Neural cell (in vitro differentiated cells): ENCODE results near the gene PTH. TPM values are rescaled to one million over a fixed set of nuclear protein-coding genes. Genes with fewer than 3 reads are reported as not detected.
A peak's percentile ranks its signal among the peaks of the same experiment; 100 is the strongest.

Source experiments
- H2AFZ ChIP-seq: fragments of 200-600, 300-800 bp; sonication (generic), shearing (Covaris generic); 2 replicates; pipeline ENCODE4 v1.6.0; 2014; ENCODE audit warnings: low read depth, mild to moderate bottlenecking, antibody characterized with exemption, low read length, moderate library complexity
- H3F3A ChIP-seq: fragments of 200-600 bp; shearing (Covaris generic); 2 replicates; pipeline ENCODE4 v1.6.1; 2016; ENCODE audit warnings: mild to moderate bottlenecking, moderate library complexity, mixed read lengths, antibody characterized with exemption, low read length; ENCODE audit not compliant: insufficient read depth, poor library complexity, severe bottlenecking
- H3K27ac ChIP-seq: fragments of 200-600, 300-800 bp; sonication (generic), shearing (Covaris generic); 2 replicates; pipeline ENCODE4 v1.5.1; 2014; ENCODE audit warnings: mild to moderate bottlenecking, low read length, moderate library complexity
- H3K27me3 ChIP-seq: fragments of 300-800, 200-600 bp; sonication (generic), shearing (Covaris generic); 2 replicates; pipeline ENCODE4 v1.6.0; 2014; ENCODE audit warnings: mild to moderate bottlenecking, low read depth, low read length, moderate library complexity; ENCODE audit not compliant: insufficient read depth
- H3K36me3 ChIP-seq: fragments of 300-800, 200-600 bp; sonication (generic), shearing (Covaris generic); 2 replicates; pipeline ENCODE4 v1.5.1; 2014; ENCODE audit warnings: mild to moderate bottlenecking, antibody characterized with exemption, low read length, moderate library complexity; ENCODE audit not compliant: insufficient read depth
- H3K4me2 ChIP-seq: fragments of 300-800, 200-600 bp; sonication (generic), shearing (Covaris generic); 2 replicates; pipeline ENCODE4 v1.6.0; 2014; ENCODE audit warnings: mild to moderate bottlenecking, low read length
- H3K4me3 ChIP-seq: fragments of 300-800, 200-600 bp; sonication (generic), shearing (Covaris generic); 2 replicates; pipeline ENCODE4 v1.5.1; 2014; ENCODE audit warnings: mild to moderate bottlenecking, low read length, moderate library complexity
- H3K79me2 ChIP-seq: fragments of 200-600 bp; shearing (Covaris generic); replicated peaks from 2 replicates; pipeline ENCODE4 v1.6.0; 2014; ENCODE audit warnings: mild to moderate bottlenecking, low read length, moderate library complexity; ENCODE audit not compliant: insufficient read depth
- H3K9ac ChIP-seq: fragments of 300-800, 200-600 bp; sonication (generic), shearing (Covaris generic); 2 replicates; pipeline ENCODE4 v1.6.1; 2016; ENCODE audit warnings: mild to moderate bottlenecking, low read length, mixed read lengths
- H3K9me2 ChIP-seq: fragments of 200-600 bp; shearing (Covaris generic); 2 replicates; pipeline ENCODE4 v1.6.1; 2016; ENCODE audit warnings: mild to moderate bottlenecking, low read length, mixed read lengths; ENCODE audit not compliant: insufficient read depth
- H3K9me3 ChIP-seq: fragments of 200-600, 300-800 bp; sonication (generic), shearing (Covaris generic); 2 replicates; pipeline ENCODE4 v1.6.1; 2016; ENCODE audit warnings: mild to moderate bottlenecking, mixed run types, low read length, moderate library complexity, mixed read lengths
- H4K20me1 ChIP-seq: fragments of 200-600 bp; shearing (Covaris generic); 2 replicates; pipeline ENCODE4 v1.6.1; 2016; ENCODE audit warnings: mild to moderate bottlenecking, mixed run types; ENCODE audit not compliant: insufficient read depth
- EP300 ChIP-seq: fragments of 450-650 bp; conservative IDR thresholded peaks from 2 replicates; pipeline ENCODE4 v1.6.1; 2014; ENCODE audit warnings: antibody characterized with exemption, mild to moderate bottlenecking, moderate library complexity; ENCODE audit not compliant: poor library complexity, severe bottlenecking
- EZH2 ChIP-seq: fragments of 200-600, 300-800 bp; shearing (Covaris generic), sonication (generic); IDR thresholded peaks from 2 replicates; pipeline ENCODE4 v1.6.1; 2014; ENCODE audit warnings: antibody characterized with exemption, low read length, borderline replicate concordance, mild to moderate bottlenecking; ENCODE audit not compliant: insufficient read depth, poor library complexity, severe bottlenecking
- MXI1 ChIP-seq: fragments of 450-650 bp; conservative IDR thresholded peaks from 2 replicates; pipeline ENCODE4 v1.6.1; 2014; ENCODE audit warnings: antibody characterized with exemption, mild to moderate bottlenecking; ENCODE audit not compliant: poor library complexity, severe bottlenecking
- POLR2AphosphoS5 ChIP-seq: IDR thresholded peaks from 2 replicates; pipeline ENCODE4 v1.6.1; 2012
- RAD21 ChIP-seq: fragments of 450-650 bp; conservative IDR thresholded peaks from 2 replicates; pipeline ENCODE4 v1.6.1; 2014; ENCODE audit warnings: antibody characterized with exemption, mild to moderate bottlenecking, moderate library complexity
- SMC3 ChIP-seq: fragments of 450-650 bp; conservative IDR thresholded peaks from 2 replicates; pipeline ENCODE4 v1.6.1; 2014; ENCODE audit warnings: antibody characterized with exemption, mild to moderate bottlenecking, moderate library complexity; ENCODE audit not compliant: poor library complexity
- TAF1 ChIP-seq: IDR thresholded peaks from 2 replicates; pipeline ENCODE4 v1.6.1; 2012; ENCODE audit warnings: low read depth
- polyA plus RNA-seq: library from polyadenylated mRNA; depleted of rRNA; stranded (reverse); fragments of >200 nt; gene quantifications from 2 replicates; pipeline ENCODE4 v1.2.3, GENCODE V29; 2014
- TF ChIP-seq, protein P1 (sequence below): IDR thresholded peaks from 2 replicates; pipeline ENCODE4 v1.6.1; 2012; ENCODE audit warnings: borderline replicate concordance
- TF ChIP-seq, protein P2 (sequence below): fragments of 450-650 bp; IDR thresholded peaks from 2 replicates; pipeline ENCODE4 v1.5.1; 2014; ENCODE audit warnings: antibody characterized with exemption, mild to moderate bottlenecking, moderate library complexity; ENCODE audit not compliant: poor library complexity, severe bottlenecking

The PTH gene
- polyA plus RNA-seq, 1 donor from 2014 or later = not detected

DNA sequence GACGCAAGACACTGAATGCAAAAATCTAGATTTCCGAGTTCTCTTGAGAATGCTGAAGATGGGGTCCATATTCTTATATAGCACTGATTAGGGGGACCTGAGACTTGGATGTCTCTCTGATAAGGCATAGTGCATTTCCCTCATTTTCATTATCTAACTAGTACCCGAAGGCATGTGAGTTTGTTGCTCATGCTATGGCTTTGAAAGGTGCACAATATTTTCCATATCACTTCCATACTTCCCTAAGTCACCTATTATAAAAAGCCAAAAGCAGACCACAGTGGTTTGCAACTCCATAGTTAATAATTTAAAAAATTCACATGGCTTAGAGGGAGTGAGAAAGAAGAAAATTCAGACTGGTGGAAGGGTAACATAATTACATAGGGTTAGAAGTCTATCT lies 34.5 kb downstream of the PTH start:
- no peaks in the 10 kb centered on the region for H3K9me2 ChIP-seq
- no peak for TF ChIP-seq EZH2
- no peak for TF ChIP-seq TAF1
- no peak for TF ChIP-seq POLR2AphosphoS5
- no peak for TF ChIP-seq SMC3
- TF ChIP-seq, protein P1, sequence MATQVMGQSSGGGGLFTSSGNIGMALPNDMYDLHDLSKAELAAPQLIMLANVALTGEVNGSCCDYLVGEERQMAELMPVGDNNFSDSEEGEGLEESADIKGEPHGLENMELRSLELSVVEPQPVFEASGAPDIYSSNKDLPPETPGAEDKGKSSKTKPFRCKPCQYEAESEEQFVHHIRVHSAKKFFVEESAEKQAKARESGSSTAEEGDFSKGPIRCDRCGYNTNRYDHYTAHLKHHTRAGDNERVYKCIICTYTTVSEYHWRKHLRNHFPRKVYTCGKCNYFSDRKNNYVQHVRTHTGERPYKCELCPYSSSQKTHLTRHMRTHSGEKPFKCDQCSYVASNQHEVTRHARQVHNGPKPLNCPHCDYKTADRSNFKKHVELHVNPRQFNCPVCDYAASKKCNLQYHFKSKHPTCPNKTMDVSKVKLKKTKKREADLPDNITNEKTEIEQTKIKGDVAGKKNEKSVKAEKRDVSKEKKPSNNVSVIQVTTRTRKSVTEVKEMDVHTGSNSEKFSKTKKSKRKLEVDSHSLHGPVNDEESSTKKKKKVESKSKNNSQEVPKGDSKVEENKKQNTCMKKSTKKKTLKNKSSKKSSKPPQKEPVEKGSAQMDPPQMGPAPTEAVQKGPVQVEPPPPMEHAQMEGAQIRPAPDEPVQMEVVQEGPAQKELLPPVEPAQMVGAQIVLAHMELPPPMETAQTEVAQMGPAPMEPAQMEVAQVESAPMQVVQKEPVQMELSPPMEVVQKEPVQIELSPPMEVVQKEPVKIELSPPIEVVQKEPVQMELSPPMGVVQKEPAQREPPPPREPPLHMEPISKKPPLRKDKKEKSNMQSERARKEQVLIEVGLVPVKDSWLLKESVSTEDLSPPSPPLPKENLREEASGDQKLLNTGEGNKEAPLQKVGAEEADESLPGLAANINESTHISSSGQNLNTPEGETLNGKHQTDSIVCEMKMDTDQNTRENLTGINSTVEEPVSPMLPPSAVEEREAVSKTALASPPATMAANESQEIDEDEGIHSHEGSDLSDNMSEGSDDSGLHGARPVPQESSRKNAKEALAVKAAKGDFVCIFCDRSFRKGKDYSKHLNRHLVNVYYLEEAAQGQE = no peak
- TF ChIP-seq MXI1 = no peak
- TF ChIP-seq, protein P2, sequence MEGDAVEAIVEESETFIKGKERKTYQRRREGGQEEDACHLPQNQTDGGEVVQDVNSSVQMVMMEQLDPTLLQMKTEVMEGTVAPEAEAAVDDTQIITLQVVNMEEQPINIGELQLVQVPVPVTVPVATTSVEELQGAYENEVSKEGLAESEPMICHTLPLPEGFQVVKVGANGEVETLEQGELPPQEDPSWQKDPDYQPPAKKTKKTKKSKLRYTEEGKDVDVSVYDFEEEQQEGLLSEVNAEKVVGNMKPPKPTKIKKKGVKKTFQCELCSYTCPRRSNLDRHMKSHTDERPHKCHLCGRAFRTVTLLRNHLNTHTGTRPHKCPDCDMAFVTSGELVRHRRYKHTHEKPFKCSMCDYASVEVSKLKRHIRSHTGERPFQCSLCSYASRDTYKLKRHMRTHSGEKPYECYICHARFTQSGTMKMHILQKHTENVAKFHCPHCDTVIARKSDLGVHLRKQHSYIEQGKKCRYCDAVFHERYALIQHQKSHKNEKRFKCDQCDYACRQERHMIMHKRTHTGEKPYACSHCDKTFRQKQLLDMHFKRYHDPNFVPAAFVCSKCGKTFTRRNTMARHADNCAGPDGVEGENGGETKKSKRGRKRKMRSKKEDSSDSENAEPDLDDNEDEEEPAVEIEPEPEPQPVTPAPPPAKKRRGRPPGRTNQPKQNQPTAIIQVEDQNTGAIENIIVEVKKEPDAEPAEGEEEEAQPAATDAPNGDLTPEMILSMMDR = no peak
- TF ChIP-seq RAD21 = no peak
- TF ChIP-seq EP300 = no peak
- H3K4me2 ChIP-seq = peak overlapping the region; percentile 74
- no peaks in the 10 kb centered on the region for H3F3A ChIP-seq
- H3K27ac ChIP-seq = no peak overlapping the region
- H3K27me3 ChIP-seq = no peaks in the 10 kb centered on the region
- no peaks in the 10 kb centered on the region for H3K36me3 ChIP-seq
- H3K4me3 ChIP-seq = peak overlapping the region; percentile 87
- H4K20me1 ChIP-seq = no peaks in the 10 kb centered on the region
- no peak overlapping the region for H2AFZ ChIP-seq
- peaks cover 56% of the 10 kb centered on the region for H3K79me2 ChIP-seq
- H3K9ac ChIP-seq = peak overlapping the region; percentile 99
- H3K9me3 ChIP-seq = no peaks in the 10 kb centered on the region

DNA sequence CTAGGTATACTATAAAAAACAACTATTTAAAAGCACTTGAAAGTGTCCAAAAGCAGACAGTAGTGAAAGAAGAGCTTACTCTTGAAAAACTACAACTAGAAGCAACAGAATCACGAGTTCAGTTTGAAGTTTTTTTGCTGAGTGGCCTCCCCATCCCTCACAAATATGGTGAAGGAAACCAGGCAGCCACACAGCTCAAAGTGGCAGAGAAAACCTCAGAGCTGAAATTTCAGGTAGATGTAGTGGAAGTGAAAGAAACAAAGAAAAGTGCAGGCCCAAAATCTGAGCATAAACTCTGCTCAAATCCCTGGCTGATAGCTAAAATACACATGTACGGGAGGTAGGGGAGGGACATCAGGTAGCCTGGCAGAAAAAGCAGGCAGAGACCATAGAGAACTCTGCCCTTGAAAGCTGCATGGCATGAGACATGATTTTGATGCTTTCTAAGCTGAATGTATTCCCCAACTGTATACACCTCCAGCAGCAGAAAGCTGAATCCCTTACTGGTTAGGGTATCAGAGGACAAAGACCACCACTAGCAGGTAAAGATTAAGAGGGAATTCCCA lies 44.9 kb downstream of the PTH start:
- Histone ChIP-seq H3K9ac (no peak overlapping the region), H3K27ac (no peak overlapping the region), H3K4me3 (no peak overlapping the region)

More for the DNA sequence above, 44.9 kb downstream of the PTH start:
- H2AFZ ChIP-seq = no peak overlapping the region
- no peaks in the 10 kb centered on the region for H4K20me1 ChIP-seq
- no peaks in the 10 kb centered on the region for H3K27me3 ChIP-seq
- no peaks in the 10 kb centered on the region for H3K9me2 ChIP-seq
- H3K79me2 ChIP-seq = peaks cover 67% of the 10 kb centered on the region
- TF ChIP-seq, protein P2 = no peak
- TF ChIP-seq, protein P1 = no peak
- TF ChIP-seq TAF1 = no peak
- H3K4me2 ChIP-seq = no peak overlapping the region
- H3F3A ChIP-seq = no peaks in the 10 kb centered on the region
- H3K36me3 ChIP-seq = no peaks in the 10 kb centered on the region
- no peaks in the 10 kb centered on the region for H3K9me3 ChIP-seq
